ENCODE results near the gene KLF12. TPM values are rescaled to one million over a fixed set of nuclear protein-coding genes. Genes with fewer than 3 reads are reported as not detected.
A peak's percentile ranks its signal among the peaks of the same experiment; 100 is the strongest.

The KLF12 gene
- total RNA-seq, 1 donor from 2014 or later, result 17.6 TPM

- peak; percentile 47 for DNase-seq
These were observed 647 bp upstream of the KLF12 start for GRCh38 chr13:74134777-74135325.

- DNase-seq, result peak; percentile 97
These were observed 475 bp downstream of the KLF12 start for GRCh38 chr13:74133657-74134201.

GRCh38 chr13:74132776-74133656 lies 1.2 kb downstream of the KLF12 start:
- DNase-seq, result peak; percentile 84

- peak; percentile 47 for DNase-seq
These were observed 1.9 kb downstream of the KLF12 start for GRCh38 chr13:74132152-74132775.

GRCh38 chr13:74131227-74131626 lies 3.0 kb downstream of the KLF12 start:
- peak; percentile 5 for DNase-seq

GRCh38 chr13:74129500-74130191 lies 4.6 kb downstream of the KLF12 start:
- DNase-seq, result peak; percentile 45

- DNase-seq, result no peak
These were observed 5.9 kb downstream of the KLF12 start for GRCh38 chr13:74128156-74128767.

GRCh38 chr13:74118328-74118727 lies 15.9 kb downstream of the KLF12 start:
- no peak for DNase-seq

- DNase-seq, result no peak
These were observed 16.9 kb downstream of the KLF12 start for GRCh38 chr13:74117207-74117705.

GRCh38 chr13:74115133-74115532 lies 19.1 kb downstream of the KLF12 start:
- DNase-seq, result no peak

- no peak for DNase-seq
These were observed 19.6 kb downstream of the KLF12 start for GRCh38 chr13:74114641-74115040.

- DNase-seq, result no peak
These were observed 20.0 kb downstream of the KLF12 start for GRCh38 chr13:74114202-74114601.

GRCh38 chr13:74111901-74112824 lies 22.0 kb downstream of the KLF12 start:
- DNase-seq, result no peak

GRCh38 chr13:74111399-74111798 lies 22.8 kb downstream of the KLF12 start:
- DNase-seq, result no peak

- DNase-seq, result no peak
These were observed 24.2 kb downstream of the KLF12 start for GRCh38 chr13:74110053-74110452.

GRCh38 chr13:74107598-74107997 lies 26.6 kb downstream of the KLF12 start:
- DNase-seq, result no peak

GRCh38 chr13:74105871-74106270 lies 28.3 kb downstream of the KLF12 start:
- no peak for DNase-seq

- DNase-seq, result peak; percentile 31
These were observed 29.4 kb downstream of the KLF12 start for GRCh38 chr13:74104661-74105275.

GRCh38 chr13:74103970-74104555 lies 30.1 kb downstream of the KLF12 start:
- no peak for DNase-seq

GRCh38 chr13:74103196-74103595 lies 31.0 kb downstream of the KLF12 start:
- no peak for DNase-seq

Measured in skin of body (tissue), 2 donors.